Measurements from ENCODE around the gene TYK2. TPM values are rescaled to one million over a fixed set of nuclear protein-coding genes. Genes with fewer than 3 reads are reported as not detected.
"Not testable (repeated sequence)": the region's sequence is repeated elsewhere in the genome, so short reads cannot be mapped to it uniquely, and the experiment has no call there.

Gene TYK2
- total and polyA plus RNA-seq, 5 donors, result 56.3 to 77.0 (median 71.6) TPM

GRCh38 chr19:10419646-10420443 lies 39.5 kb upstream of the TYK2 start:
- ATAC-seq (no peak), DNase-seq (no peak)
- H3K27ac ChIP-seq (ENCODE audit: low read length), result no peak overlapping the region
- no peaks in the 10 kb centered on the region for H3K9me3 ChIP-seq (ENCODE audit: control insufficient read depth, low read length)
- peak overlapping the region; percentile 9 for H3K4me3 ChIP-seq (ENCODE audit: low read length)
- H3K4me1 ChIP-seq (ENCODE audit: control insufficient read depth, insufficient read depth, low read length), result peaks cover 4% of the 10 kb centered on the region
- WGBS, result 1% methylated on average over 60 of the region's 61 CpGs
- intact Hi-C loops (cut with DNase I), result loop anchor here in 1 of 4 donors (10.0 kb wide), 1 partner anchor 565 kb away; no protein-coding TSS in a partner anchor
- no peaks in the 10 kb centered on the region for H3K27me3 ChIP-seq (ENCODE audit: control insufficient read depth, insufficient read depth)

GRCh38 chr19:10419200-10419645 lies 38.9 kb upstream of the TYK2 start:
- under 1% methylated on average over 39 of the region's 40 CpGs for WGBS
- H3K9me3 ChIP-seq (ENCODE audit: control insufficient read depth, low read length), result no peaks in the 10 kb centered on the region
- no peak overlapping the region for H3K4me3 ChIP-seq (ENCODE audit: low read length)
- DNase-seq (peak in 1 of 3 donors; percentile 60), ATAC-seq (no peak)
- H3K27me3 ChIP-seq (ENCODE audit: control insufficient read depth, insufficient read depth), result no peaks in the 10 kb centered on the region
- H3K27ac ChIP-seq (ENCODE audit: low read length), result no peak overlapping the region
- intact Hi-C loops (cut with DNase I), result no loop called here
- H3K4me1 ChIP-seq (ENCODE audit: control insufficient read depth, insufficient read depth, low read length), result peaks cover 4% of the 10 kb centered on the region

GRCh38 chr19:10418485-10419199 lies 38.3 kb upstream of the TYK2 start:
- intact Hi-C loops (cut with DNase I), result no loop called here
- Histone ChIP-seq H3K27me3 (ENCODE audit: control insufficient read depth, insufficient read depth) (no peaks in the 10 kb centered on the region), H3K4me1 (ENCODE audit: control insufficient read depth, insufficient read depth, low read length) (peaks cover 4% of the 10 kb centered on the region), H3K27ac (ENCODE audit: low read length) (no peak overlapping the region), H3K9me3 (ENCODE audit: control insufficient read depth, low read length) (no peaks in the 10 kb centered on the region), H3K4me3 (ENCODE audit: low read length) (no peak overlapping the region)
- 1% methylated on average over 31 of the region's 32 CpGs for WGBS
- DNase-seq (no peak), ATAC-seq (no peak)

- Histone ChIP-seq H3K27ac (ENCODE audit: low read length) (no peak overlapping the region), H3K4me1 (ENCODE audit: control insufficient read depth, insufficient read depth, low read length) (peaks cover 4% of the 10 kb centered on the region), H3K9me3 (ENCODE audit: control insufficient read depth, low read length) (no peaks in the 10 kb centered on the region), H3K27me3 (ENCODE audit: control insufficient read depth, insufficient read depth) (no peaks in the 10 kb centered on the region), H3K4me3 (ENCODE audit: low read length) (no peak overlapping the region)
- no peak for DNase-seq
- WGBS, result 5% methylated on average over 3 of the region's 3 CpGs
- ATAC-seq, result no peak
- intact Hi-C loops (cut with DNase I), result no loop called here
These were observed 37.8 kb upstream of the TYK2 start for GRCh38 chr19:10418235-10418484.

GRCh38 chr19:10417541-10418234 lies 37.3 kb upstream of the TYK2 start:
- DNase-seq (no peak), ATAC-seq (no peak)
- peaks cover 4% of the 10 kb centered on the region for H3K4me1 ChIP-seq (ENCODE audit: control insufficient read depth, insufficient read depth, low read length)
- no peaks in the 10 kb centered on the region for H3K27me3 ChIP-seq (ENCODE audit: control insufficient read depth, insufficient read depth)
- 10% methylated on average over 30 of the region's 30 CpGs for WGBS
- H3K9me3 ChIP-seq (ENCODE audit: control insufficient read depth, low read length), result no peaks in the 10 kb centered on the region
- intact Hi-C loops (cut with DNase I), result no loop called here
- H3K4me3 ChIP-seq (ENCODE audit: low read length), result no peak overlapping the region
- no peak overlapping the region for H3K27ac ChIP-seq (ENCODE audit: low read length)

- ATAC-seq, result peak; percentile 82 to 88
- Histone ChIP-seq H3K9me3 (ENCODE audit: control insufficient read depth, low read length) (no peaks in the 10 kb centered on the region), H3K4me3 (ENCODE audit: low read length) (peak overlapping the region; percentile 39), H3K27me3 (ENCODE audit: control insufficient read depth, insufficient read depth) (no peaks in the 10 kb centered on the region), H3K27ac (ENCODE audit: low read length) (no peak overlapping the region), H3K4me1 (ENCODE audit: control insufficient read depth, insufficient read depth, low read length) (peaks cover 4% of the 10 kb centered on the region)
- intact Hi-C loops (cut with DNase I), result no loop called here
- DNase-seq, result peak; percentile 86 to 92 (median 91)
- 3% methylated on average over 67 of the region's 67 CpGs for WGBS
These were observed 36.2 kb upstream of the TYK2 start for GRCh38 chr19:10416380-10417257.

- intact Hi-C loops (cut with DNase I), result no loop called here
- DNase-seq, result no peak
- WGBS, result 7% methylated on average over 9 of the region's 9 CpGs
- no peak overlapping the region for H3K27ac ChIP-seq (ENCODE audit: low read length)
- H3K4me1 ChIP-seq (ENCODE audit: control insufficient read depth, insufficient read depth, low read length), result peaks cover 4% of the 10 kb centered on the region
- ATAC-seq, result no peak
- no peaks in the 10 kb centered on the region for H3K9me3 ChIP-seq (ENCODE audit: control insufficient read depth, low read length)
- H3K4me3 ChIP-seq (ENCODE audit: low read length), result peak overlapping the region; percentile 39
- no peaks in the 10 kb centered on the region for H3K27me3 ChIP-seq (ENCODE audit: control insufficient read depth, insufficient read depth)
These were observed 35.7 kb upstream of the TYK2 start for GRCh38 chr19:10416083-10416379.

- no peak overlapping the region for H3K27ac ChIP-seq (ENCODE audit: low read length)
- H3K4me1 ChIP-seq (ENCODE audit: control insufficient read depth, insufficient read depth, low read length), result no peaks in the 10 kb centered on the region
- 80% methylated on average over 13 of the region's 13 CpGs for WGBS
- H3K27me3 ChIP-seq (ENCODE audit: control insufficient read depth, insufficient read depth), result no peaks in the 10 kb centered on the region
- no peak overlapping the region for H3K4me3 ChIP-seq (ENCODE audit: low read length)
- no peaks in the 10 kb centered on the region for H3K9me3 ChIP-seq (ENCODE audit: control insufficient read depth, low read length)
- ATAC-seq (no peak), DNase-seq (no peak)
- intact Hi-C loops (cut with DNase I), result no loop called here
These were observed 32.0 kb upstream of the TYK2 start for GRCh38 chr19:10412257-10412977.

- H3K4me1 ChIP-seq (ENCODE audit: control insufficient read depth, insufficient read depth, low read length); H3K4me3 ChIP-seq (ENCODE audit: low read length); H3K9me3 ChIP-seq (ENCODE audit: control insufficient read depth, low read length); H3K27ac ChIP-seq (ENCODE audit: low read length); intact Hi-C loops (cut with DNase I); DNase-seq; ATAC-seq; H3K27me3 ChIP-seq (ENCODE audit: control insufficient read depth, insufficient read depth): not testable (repeated sequence)
- 83% methylated on average over 5 of the region's 5 CpGs for WGBS
These were observed 30.9 kb upstream of the TYK2 start for GRCh38 chr19:10411224-10411623.

GRCh38 chr19:10408511-10409283 lies 28.3 kb upstream of the TYK2 start:
- no peaks in the 10 kb centered on the region for H3K9me3 ChIP-seq (ENCODE audit: control insufficient read depth, low read length)
- 58% methylated on average over 18 of the region's 18 CpGs for WGBS
- no peak for ATAC-seq
- DNase-seq, result peak in 2 of 3 donors; percentile 79 to 82
- intact Hi-C loops (cut with DNase I), result no loop called here
- no peak overlapping the region for H3K4me3 ChIP-seq (ENCODE audit: low read length)
- H3K27me3 ChIP-seq (ENCODE audit: control insufficient read depth, insufficient read depth), result no peaks in the 10 kb centered on the region
- no peak overlapping the region for H3K27ac ChIP-seq (ENCODE audit: low read length)
- no peaks in the 10 kb centered on the region for H3K4me1 ChIP-seq (ENCODE audit: control insufficient read depth, insufficient read depth, low read length)
